GM23248 (cell line): ENCODE results near the gene PRDM10. TPM values are rescaled to one million over a fixed set of nuclear protein-coding genes. Genes with fewer than 3 reads are reported as not detected.

Experiments
- DNase-seq: peaks from one replicate; pipeline ENCODE4 v3.0.0-alpha.2; 2015
- H2AFZ ChIP-seq: fragments of 200-600 bp; sonication (generic); 2 replicates; pipeline ENCODE4 v1.6.1; 2016; ENCODE audit warnings: antibody characterized with exemption
- H3F3A ChIP-seq: fragments of 200-600 bp; sonication (generic); 2 replicates; pipeline ENCODE4 v1.6.1; 2016; ENCODE audit warnings: mild to moderate bottlenecking, antibody characterized with exemption, mixed run types; ENCODE audit not compliant: insufficient read depth
- H3K27ac ChIP-seq: fragments of 200-600 bp; sonication (generic); 2 replicates; pipeline ENCODE4 v1.5.1; 2016; ENCODE audit warnings: mild to moderate bottlenecking
- H3K27me3 ChIP-seq: fragments of 200-600 bp; sonication (generic); replicated peaks from 2 replicates; pipeline ENCODE4 v1.6.1; 2016; ENCODE audit warnings: mild to moderate bottlenecking; ENCODE audit not compliant: insufficient read depth
- H3K36me3 ChIP-seq: fragments of 200-600 bp; sonication (generic); 2 replicates; pipeline ENCODE4 v1.6.1; 2016; ENCODE audit warnings: low read depth, mild to moderate bottlenecking
- H3K4me1 ChIP-seq: fragments of 200-600 bp; sonication (generic); 2 replicates; pipeline ENCODE4 v1.6.1; 2016; ENCODE audit warnings: mild to moderate bottlenecking; ENCODE audit not compliant: insufficient read depth
- H3K4me2 ChIP-seq: fragments of 200-600 bp; sonication (generic); one replicate; pipeline ENCODE4 v1.6.1; 2016; ENCODE audit warnings: mild to moderate bottlenecking; ENCODE audit not compliant: unreplicated experiment
- H3K4me3 ChIP-seq: fragments of 200-600 bp; sonication (generic); 2 replicates; pipeline ENCODE4 v1.5.1; 2016; ENCODE audit warnings: mild to moderate bottlenecking
- H3K79me2 ChIP-seq: fragments of 200-600 bp; sonication (generic); 2 replicates; pipeline ENCODE4 v1.6.1; 2016; ENCODE audit warnings: mild to moderate bottlenecking; ENCODE audit not compliant: insufficient read depth
- H3K9ac ChIP-seq: fragments of 200-600 bp; sonication (generic); 2 replicates; pipeline ENCODE4 v1.6.1; 2016; ENCODE audit warnings: mild to moderate bottlenecking
- H3K9me2 ChIP-seq: fragments of 200-600 bp; sonication (generic); 2 replicates; pipeline ENCODE4 v1.6.1; 2016; ENCODE audit warnings: mixed run types, mild to moderate bottlenecking, moderate library complexity; ENCODE audit not compliant: insufficient read depth
- H3K9me3 ChIP-seq: fragments of 200-600 bp; sonication (generic); one replicate; pipeline ENCODE4 v1.6.1; 2017; ENCODE audit warnings: low read depth
- H4K20me1 ChIP-seq: fragments of 200-600 bp; sonication (generic); 2 replicates; pipeline ENCODE4 v1.6.0; 2016; ENCODE audit not compliant: insufficient read depth
- EZH2 ChIP-seq: fragments of 200-600 bp; sonication (generic); IDR thresholded peaks from 2 replicates; pipeline ENCODE4 v1.6.1; 2018; ENCODE audit warnings: antibody characterized with exemption, mild to moderate bottlenecking; ENCODE audit not compliant: insufficient read depth, poor library complexity, severe bottlenecking
- EZH2phosphoT487 ChIP-seq: fragments of 200-600 bp; sonication (generic); IDR thresholded peaks from 2 replicates; pipeline ENCODE4 v1.6.1; 2018; ENCODE audit warnings: antibody characterized with exemption, moderate library complexity, mild to moderate bottlenecking, low read depth; ENCODE audit not compliant: insufficient read depth
- WGBS, 2 experiments: methylation state at CpG; one replicate each; pipeline ENCODE4 v1.1.6; 2015 to 2017; ENCODE audit warnings: low lambda C conversion rate in 2 of 2, low coverage in 1 of 2; ENCODE audit errors: missing lambda C conversion rate in 2 of 2; 5-methylcytosine and 5-hydroxymethylcytosine counted together
- in situ Hi-C: fragments of 300-500 bp; cut with MboI; formaldehyde crosslinking; loops from 2 replicates; pipeline ENCODE4 v1.15.0; 2020
- polyA plus RNA-seq: library from polyadenylated mRNA; unstranded; fragments of >200 nt; fragmentation: Nextera tagmentation; extraction: Ambion mirVana; gene quantifications from 2 replicates; pipeline ENCODE4 v1.2.1, GENCODE V29; 2016
- total RNA-seq: library from RNA; depleted of rRNA; stranded (reverse); fragments of >200 nt; shearing (Covaris generic); gene quantifications from 2 replicates; pipeline ENCODE4 v1.2.3, GENCODE V29; 2014

The PRDM10 gene
- total and polyA plus RNA-seq, 2 experiments from 2014 or later = 2.9 to 4.6 TPM

DNA sequence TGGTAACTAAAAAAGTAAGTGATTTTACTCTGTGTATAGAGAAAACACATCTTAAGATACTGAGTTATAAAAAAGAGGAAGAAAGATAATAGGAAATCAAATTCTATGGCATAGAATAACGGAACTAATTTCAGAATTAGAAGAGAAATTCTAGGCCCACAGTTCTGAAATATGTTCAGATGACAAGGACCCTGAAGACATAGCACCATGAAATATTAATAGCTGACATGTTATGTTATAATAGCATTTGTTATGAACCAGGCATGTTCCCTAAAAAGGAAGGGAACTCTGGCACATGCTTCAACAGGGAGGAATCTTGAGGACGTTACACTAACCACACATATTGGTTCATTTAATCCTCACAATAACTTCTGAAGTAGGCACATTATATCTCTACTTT lies 32.7 kb downstream of the PRDM10 start:
- Histone ChIP-seq H3K27ac (no peak overlapping the region), H4K20me1 (no peaks in the 10 kb centered on the region), H3K9ac (no peak overlapping the region), H3K4me2 (no peak overlapping the region), H3K9me2 (no peaks in the 10 kb centered on the region), H3K36me3 (no peaks in the 10 kb centered on the region), H2AFZ (no peak overlapping the region), H3K4me1 (peaks cover 11% of the 10 kb centered on the region; the same call in 1 of the 2 replicates), H3K9me3 (no peaks in the 10 kb centered on the region), H3F3A (no peaks in the 10 kb centered on the region), H3K79me2 (0 out of 2 replicates have a peak, but pooled peaks cover 4% of the 10 kb centered on the region), H3K27me3 (no peaks in the 10 kb centered on the region), H3K4me3 (no peak overlapping the region)
- in situ Hi-C loops = no loop called here
- 96 to 97% methylated on average over 2 of the region's 2 CpGs for WGBS, 2 experiments
- TF ChIP-seq EZH2phosphoT487 = no peak
- TF ChIP-seq EZH2 = no peak
- no peak for DNase-seq

GRCh38 chr11:129968591-129969419 lies 33.8 kb downstream of the PRDM10 start:
- TF ChIP-seq EZH2 (no peak), EZH2phosphoT487 (no peak)
- WGBS, 2 experiments = 90 to 92% methylated on average over 8 to 9 of the region's 9 CpGs

DNA sequence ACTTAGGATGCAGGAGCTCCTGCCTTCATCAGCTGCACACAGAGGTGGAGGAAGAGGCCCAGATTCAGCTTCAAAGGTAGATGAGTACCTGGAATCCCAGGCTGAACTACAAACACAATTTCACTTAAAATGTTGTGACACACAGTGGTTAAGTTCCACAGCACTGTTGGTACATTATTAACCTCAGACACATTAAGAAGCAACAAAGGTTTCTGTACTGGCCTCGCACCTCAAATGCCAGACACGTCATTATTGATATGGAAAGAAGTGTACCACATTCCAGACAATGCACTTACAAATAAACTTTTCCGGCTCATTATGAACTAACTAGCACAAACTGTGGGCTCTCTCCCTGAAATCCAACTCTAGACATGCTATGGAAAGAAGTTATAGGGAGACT lies 34.6 kb downstream of the PRDM10 start:
- Histone ChIP-seq H2AFZ (no peak overlapping the region), H3K27me3 (no peaks in the 10 kb centered on the region), H3K36me3 (no peaks in the 10 kb centered on the region), H3K27ac (no peak overlapping the region), H3K4me3 (no peak overlapping the region), H3K9me2 (no peaks in the 10 kb centered on the region), H3K9me3 (no peaks in the 10 kb centered on the region), H3K9ac (no peak overlapping the region), H3K79me2 (0 out of 2 replicates have a peak, but pooled peaks cover 2% of the 10 kb centered on the region), H3F3A (no peaks in the 10 kb centered on the region), H3K4me2 (no peak overlapping the region), H3K4me1 (0 out of 2 replicates have a peak, but pooled peaks cover 4% of the 10 kb centered on the region), H4K20me1 (no peaks in the 10 kb centered on the region; the same call in 1 of the 2 replicates)
- TF ChIP-seq EZH2 = no peak
- no peak for TF ChIP-seq EZH2phosphoT487
- DNase-seq = no peak
- WGBS, 2 experiments = 84 to 85% methylated on average over 3 of the region's 3 CpGs
- in situ Hi-C loops = no loop called here

More at GRCh38 chr11:129968591-129969419, 33.8 kb downstream of the PRDM10 start:
- Histone ChIP-seq H4K20me1 (no peaks in the 10 kb centered on the region; the same call in 1 of the 2 replicates), H3K9me2 (no peaks in the 10 kb centered on the region), H3K4me1 (0 out of 2 replicates have a peak, but pooled peaks cover 4% of the 10 kb centered on the region), H3K4me2 (no peak overlapping the region), H3K36me3 (no peaks in the 10 kb centered on the region), H3K9ac (no peak overlapping the region), H2AFZ (no peak overlapping the region), H3K27ac (no peak overlapping the region), H3K79me2 (0 out of 2 replicates have a peak, but pooled peaks cover 4% of the 10 kb centered on the region), H3K4me3 (no peak overlapping the region), H3K27me3 (no peaks in the 10 kb centered on the region), H3K9me3 (no peaks in the 10 kb centered on the region), H3F3A (no peaks in the 10 kb centered on the region)
- no peak for DNase-seq
- in situ Hi-C loops = no loop called here

DNA sequence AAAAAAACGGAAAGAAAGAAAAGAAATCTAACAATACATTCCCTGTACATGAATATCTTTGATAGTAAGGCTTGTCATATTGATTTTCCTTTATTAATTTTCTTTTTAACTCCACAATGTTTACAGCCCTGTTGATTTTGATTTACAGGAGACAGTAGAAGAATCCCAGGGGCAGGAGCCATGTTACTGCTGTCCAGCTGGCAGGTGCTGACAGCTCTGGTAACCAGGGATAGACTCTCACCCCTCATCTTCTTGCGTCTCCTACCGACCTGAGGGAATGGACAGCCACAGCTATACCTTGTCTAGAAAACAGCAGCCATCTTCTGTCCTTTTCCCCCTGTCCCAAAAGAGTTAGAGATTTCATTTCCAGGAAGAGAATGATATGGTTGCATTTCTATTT lies 37.4 kb downstream of the PRDM10 start:
- Histone ChIP-seq H3K4me3 (no peak overlapping the region), H3K9me2 (no peaks in the 10 kb centered on the region), H3K27me3 (no peaks in the 10 kb centered on the region), H3F3A (peaks cover 5% of the 10 kb centered on the region), H2AFZ (no peak overlapping the region), H3K36me3 (no peaks in the 10 kb centered on the region), H3K4me1 (peaks cover 10% of the 10 kb centered on the region), H4K20me1 (no peaks in the 10 kb centered on the region; the same call in 1 of the 2 replicates), H3K79me2 (no peaks in the 10 kb centered on the region; the same call in 1 of the 2 replicates), H3K4me2 (no peak overlapping the region), H3K9ac (no peak overlapping the region), H3K9me3 (no peaks in the 10 kb centered on the region), H3K27ac (no peak overlapping the region)
- 92 to 100% methylated on average over 3 of the region's 3 CpGs for WGBS, 2 experiments
- in situ Hi-C loops = no loop called here
- TF ChIP-seq EZH2 = no peak
- TF ChIP-seq EZH2phosphoT487 = no peak
- no peak for DNase-seq
